Stimulated activated CD8-positive, alpha-beta memory T cell treated with anti-CD3 and anti-CD28 coated beads, Interleukin-15, amount 100 ng/mL, for 1 hour (primary cell): ENCODE measurements around the gene SUCLA2.
"Not testable (repeated sequence)": the region's sequence is repeated elsewhere in the genome, so short reads cannot be mapped to it uniquely, and the experiment has no call there.

Experiments used
- DNase-seq: peaks from one replicate; pipeline ENCODE4 v3.0.0-alpha.2; 2020; ENCODE audit warnings: low read depth

The SUCLA2 gene

GRCh38 chr13:47991859-47992258 lies 9.2 kb downstream of the SUCLA2 start:
- no peak for DNase-seq

- DNase-seq, result no peak
Measured at GRCh38 chr13:47990920-47991466, 10.1 kb downstream of the SUCLA2 start.

- no peak for DNase-seq
Measured at GRCh38 chr13:47990427-47990826, 10.6 kb downstream of the SUCLA2 start.

- DNase-seq, result no peak
Measured at GRCh38 chr13:47983070-47983469, 18.0 kb downstream of the SUCLA2 start.

GRCh38 chr13:47976325-47976724 lies 24.7 kb downstream of the SUCLA2 start:
- DNase-seq, result no peak

- no peak for DNase-seq
Measured at GRCh38 chr13:47964863-47965262, 36.2 kb downstream of the SUCLA2 start.

GRCh38 chr13:47962237-47962636 lies 38.8 kb downstream of the SUCLA2 start:
- DNase-seq, result no peak

- no peak for DNase-seq
Measured at GRCh38 chr13:47959468-47960247, 41.4 kb downstream of the SUCLA2 start.

GRCh38 chr13:47957073-47957472 lies 44.0 kb downstream of the SUCLA2 start:
- no peak for DNase-seq

GRCh38 chr13:47955836-47956235 lies 45.2 kb downstream of the SUCLA2 start:
- DNase-seq, result no peak

- DNase-seq, result no peak
Measured at GRCh38 chr13:47949799-47950198, 51.3 kb downstream of the SUCLA2 start.

- no peak for DNase-seq
Measured at GRCh38 chr13:47945738-47946137, 55.3 kb downstream of the SUCLA2 start.

- DNase-seq, result not testable (repeated sequence)
Measured at GRCh38 chr13:47945146-47945545, 55.9 kb downstream of the SUCLA2 start.

- no peak for DNase-seq
Measured at GRCh38 chr13:47934371-47934770, 66.7 kb downstream of the SUCLA2 start.

GRCh38 chr13:47932950-47933923 lies 67.8 kb downstream of the SUCLA2 start:
- DNase-seq, result no peak

GRCh38 chr13:47930649-47931165 lies 70.4 kb downstream of the SUCLA2 start:
- DNase-seq, result no peak

GRCh38 chr13:47929156-47929555 lies 71.9 kb downstream of the SUCLA2 start:
- DNase-seq, result no peak

- DNase-seq, result no peak
Measured at GRCh38 chr13:47917022-47917574, 84.0 kb downstream of the SUCLA2 start.

- no peak for DNase-seq
Measured at GRCh38 chr13:47908197-47908902, 92.7 kb downstream of the SUCLA2 start.

- no peak for DNase-seq
Measured at GRCh38 chr13:47904891-47905290, 96.2 kb downstream of the SUCLA2 start.

GRCh38 chr13:47904241-47904640 lies 96.8 kb downstream of the SUCLA2 start:
- no peak for DNase-seq
